GM12878 (cell line): Measurements from ENCODE around the gene TOMM40L. TPM values are rescaled to one million over a fixed set of nuclear protein-coding genes. Genes with fewer than 3 reads are reported as not detected.
A peak's percentile ranks its signal among the peaks of the same experiment; 100 is the strongest.

Source experiments
- ATAC-seq: fragments of 200-7000 bp; cut with Tn5 transposase; 3 replicates; pipeline ENCODE4 v1.9.1; 2020; ENCODE audit warnings: mild to moderate bottlenecking, moderate library complexity
- BruUV-seq: library from RNA; stranded (reverse); fragments of 400-500 nt; replicated peaks from 2 replicates; lab custom pipeline; 2021; lab: Mats Ljungman, UMichigan
- CTCF ChIA-PET: fragments of 300-600 bp; sonication (Branson Sonifier 250); formaldehyde crosslinking; extraction: SDS; loops from one replicate; lab custom pipeline; 2021; ENCODE audit warnings: inconsistent platforms; lab: Yijun Ruan, JAX
- POLR2A ChIA-PET: fragments of 350-600 bp; formaldehyde crosslinking; extraction: SDS; loops from one replicate; lab custom pipeline; 2021; ENCODE audit warnings: inconsistent platforms; lab: Charles Lee
- RAD21 ChIA-PET: fragments of 300-600 bp; sonication (Branson Sonifier 250); formaldehyde crosslinking; loops from one replicate; lab custom pipeline; 2023; ENCODE audit warnings: antibody characterized with exemption; ENCODE audit not compliant: unreplicated experiment; lab: Charles Lee
- SMC1A ChIA-PET: fragments of 300-600 bp; sonication (Branson Sonifier 250); formaldehyde crosslinking; loops from one replicate; lab custom pipeline; 2023; ENCODE audit not compliant: unreplicated experiment, uncharacterized antibody; lab: Charles Lee
- DNase-seq: peaks from one replicate; pipeline ENCODE4 v3.0.0-alpha.2; 2011; ENCODE audit warnings: low read depth, low spot score
- FAIRE-seq: peaks from 3 replicates; lab custom pipeline; 2011; peaks lifted over from hg19 to GRCh38; lab: Jason Lieb, UNC
- H2AFZ ChIP-seq: 2 replicates; pipeline ENCODE4 v1.6.0; 2011; ENCODE audit warnings: low read depth, low read length, control low read depth; ENCODE audit not compliant: control insufficient read depth
- H3K27ac ChIP-seq: 2 replicates; pipeline ENCODE4 v1.5.1; 2011; ENCODE audit warnings: control low read depth; ENCODE audit not compliant: control insufficient read depth, insufficient read depth
- H3K27me3 ChIP-seq, 2 experiments: replicated peaks in 1 of 2; 2 replicates each; pipeline versions ENCODE4 v1.6.0 to v1.6.1; 2011; ENCODE audit warnings: low read length in 1 of 2; ENCODE audit not compliant: control insufficient read depth in 2 of 2, insufficient read depth in 2 of 2
- H3K36me3 ChIP-seq, 2 experiments: 2 replicates each; pipeline ENCODE4 v1.5.1; 2011; ENCODE audit warnings: low read length in 1 of 2; ENCODE audit not compliant: control insufficient read depth in 2 of 2, insufficient read depth in 2 of 2
- H3K4me1 ChIP-seq: 2 replicates; pipeline ENCODE4 v1.6.1; 2011; ENCODE audit warnings: mild to moderate bottlenecking, low read length, moderate library complexity, mixed read lengths; ENCODE audit not compliant: control insufficient read depth, insufficient read depth
- H3K4me2 ChIP-seq: 2 replicates; pipeline ENCODE4 v1.6.0; 2011; ENCODE audit warnings: control low read depth; ENCODE audit not compliant: control insufficient read depth, insufficient read depth
- H3K4me3 ChIP-seq: fragments of 200-600 bp; sonication (generic); 2 replicates; pipeline ENCODE4 v1.5.1; 2016
- H3K79me2 ChIP-seq: 2 replicates; pipeline ENCODE4 v1.6.0; 2011; ENCODE audit warnings: low read length; ENCODE audit not compliant: control insufficient read depth, insufficient read depth
- H3K9ac ChIP-seq: 2 replicates; pipeline ENCODE4 v1.8.0; 2011; ENCODE audit warnings: low read length, control low read depth, mixed read lengths; ENCODE audit not compliant: control insufficient read depth, insufficient read depth
- H3K9me3 ChIP-seq: replicated peaks from 3 replicates; pipeline ENCODE4 v1.5.1; 2011; ENCODE audit warnings: mild to moderate bottlenecking, low read length; ENCODE audit not compliant: control insufficient read depth, insufficient read depth
- H4K20me1 ChIP-seq: 2 replicates; pipeline ENCODE4 v1.6.0; 2011; ENCODE audit not compliant: control insufficient read depth, insufficient read depth
- EGR1 ChIP-seq, 2 experiments: IDR thresholded peaks; 1 replicate in 1 of 2; 2 replicates in 1 of 2; pipeline ENCODE4 v1.6.1; 2011 to 2012; ENCODE audit warnings: low read depth in 2 of 2, low read length in 2 of 2, borderline replicate concordance in 1 of 2, mild to moderate bottlenecking in 1 of 2, moderate library complexity in 1 of 2
- IKZF1 ChIP-seq: fragments of 450-650 bp; conservative IDR thresholded peaks from 2 replicates; pipeline ENCODE4 v1.6.1; 2017; ENCODE audit warnings: antibody characterized with exemption, mild to moderate bottlenecking
- PAX5 ChIP-seq: IDR thresholded peaks from 2 replicates; pipeline ENCODE4 v1.6.1; 2011; ENCODE audit warnings: low read depth, low read length, borderline replicate concordance
- RELA ChIP-seq: fragments of 450-650 bp; IDR thresholded peaks from 2 replicates; pipeline ENCODE4 v1.8.0; 2014; ENCODE audit warnings: borderline replicate concordance; ENCODE audit not compliant: partially characterized antibody
- WGBS: methylation state at CpG from one replicate; pipeline ENCODE4 v1.1.6; 2016; ENCODE audit warnings: low lambda C conversion rate; ENCODE audit not compliant: insufficient replicate concordance, insufficient coverage; ENCODE audit errors: missing lambda C conversion rate; 5-methylcytosine and 5-hydroxymethylcytosine counted together
- in situ Hi-C: fragments of 300-500 bp; cut with MboI; formaldehyde crosslinking; loops from 9 replicates; pipeline ENCODE4 v1.14.3; 2018; ENCODE audit warnings: mixed read lengths
- intact Hi-C: fragments of 100-400 bp; cut with micrococcal nuclease; formaldehyde crosslinking; loops from one replicate; pipeline ENCODE4 v1.14.2; 2022; ENCODE audit not compliant: unreplicated experiment
- polyA plus RNA-seq, 11 experiments: library from polyadenylated mRNA; depleted of rRNA in 4 of 11; unstranded in 6 of 11; stranded (reverse) in 5 of 11; fragments of >200 nt; fragmentation: Nextera tagmentation in 4 of 11; fragmentation: Illumina TruSeq in 1 of 11; extraction: Ambion mirVana in 4 of 11; extraction: Trizol in 1 of 11; gene quantifications; 1 replicate in 1 of 11; 2 replicates in 10 of 11; pipeline versions ENCODE4 v1.2.1 to v1.2.3, GENCODE V29; 2011 to 2016; ENCODE audit warnings: inconsistent platforms in 2 of 11, missing spikeins in 2 of 11, low read depth in 1 of 11
- total RNA-seq, 4 experiments: library from RNA; depleted of rRNA in 3 of 4; stranded (reverse); fragments of >200 nt in 3 of 4; fragmentation: Illumina TruSeq in 1 of 4; extraction: Trizol in 1 of 4; gene quantifications; 2 replicates each; pipeline versions ENCODE4 v1.2.1 to v1.2.3, GENCODE V29; 2013 to 2021

The TOMM40L gene
- total and polyA plus RNA-seq, 10 of the 15 experiments (the other 5 are each of a cell fraction or from before 2014, with no cell fraction given) = 5.9 to 21.6 (median 15.7) TPM

- Histone ChIP-seq H3K27ac (peak overlapping the region; percentile 87), H4K20me1 (no peaks in the 10 kb centered on the region), H3K9ac (peak overlapping the region; percentile 69)
- no peak for DNase-seq
- TF ChIP-seq PAX5 (peak; percentile 98), EGR1 (IDR thresholded peaks at IDR 0.05; ENCODE audit: borderline replicate concordance in 1 of 2, low read depth in 2 of 2, low read length in 2 of 2) (0 out of 3 replicates have a peak, but pooled peaks of 1 of the 2 experiments have one; percentile 1), IKZF1 (0 out of 2 replicates have a peak, but pooled peaks have one; percentile 4), RELA (no peak)
- TF ChIP-seq, all 136 proteins: peak for 3
- Histone ChIP-seq H2AFZ (no peak overlapping the region), H3K4me1 (peaks cover 27% of the 10 kb centered on the region), H3K79me2 (peaks cover 23% of the 10 kb centered on the region), H3K9me3 (no peaks in the 10 kb centered on the region), H3K4me2 (peak overlapping the region; percentile 87), H3K27me3 (no peaks in the 10 kb centered on the region), H3K36me3 (peaks cover 7 to 30% of the 10 kb centered on the region in 2 experiments), H3K4me3 (peak overlapping the region; percentile 90)
- SMC1A ChIA-PET = interaction anchor here (0.9 to 1.9 kb wide), 5 partner anchors 11 to 208 kb away, joined by 3 to 10 read pairs (median 4); partner anchors contain the start of genes PPOX and TOMM40L
- TSS peak; percentile 58 for BruUV-seq
- CTCF ChIA-PET = interaction anchor here (1.0 to 3.7 kb wide), 7 partner anchors 9 to 206 kb away, joined by 3 to 44 read pairs (median 7); partner anchors contain the start of genes PPOX and TOMM40L
- RAD21 ChIA-PET = interaction anchor here (0.8 to 2.9 kb wide), 3 partner anchors 11 to 49 kb away, joined by 3 to 21 read pairs (median 10); partner anchors contain the start of genes NDUFS2, PPOX and TOMM40L
- WGBS = 24% methylated on average over 16 of the region's 17 CpGs
- ATAC-seq (no peak; the same call in 2 of the 3 replicates), FAIRE-seq (no peak)
- in situ Hi-C loops = no loop called here
- intact Hi-C loops = no loop called here
- POLR2A ChIA-PET = interaction anchor here (0.6 to 1.9 kb wide), 4 partner anchors 10 to 546 kb away, joined by 7 to 14 read pairs (median 8); partner anchors contain the start of genes NDUFS2 and PPOX
Measured at GRCh38 chr1:161176468-161177111, 49.3 kb upstream of the TOMM40L start.
